A549 treated with GW870086 at 1 μM for 4 hours (cell line): ENCODE measurements around the gene EPGN. TPM values are rescaled to one million over a fixed set of nuclear protein-coding genes. Genes with fewer than 3 reads are reported as not detected.

Experiments
- total RNA-seq: library from RNA; stranded (reverse); fragments of 200-300 nt; extraction: Qiagen RNA extraction; gene quantifications from 5 replicates; pipeline ENCODE4 v1.2.3, GENCODE V29; 2022; ENCODE audit warnings: low read depth

The EPGN gene, protein sequence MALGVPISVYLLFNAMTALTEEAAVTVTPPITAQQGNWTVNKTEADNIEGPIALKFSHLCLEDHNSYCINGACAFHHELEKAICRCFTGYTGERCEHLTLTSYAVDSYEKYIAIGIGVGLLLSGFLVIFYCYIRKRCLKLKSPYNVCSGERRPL
- total RNA-seq: not detected in 5 replicates

DNA sequence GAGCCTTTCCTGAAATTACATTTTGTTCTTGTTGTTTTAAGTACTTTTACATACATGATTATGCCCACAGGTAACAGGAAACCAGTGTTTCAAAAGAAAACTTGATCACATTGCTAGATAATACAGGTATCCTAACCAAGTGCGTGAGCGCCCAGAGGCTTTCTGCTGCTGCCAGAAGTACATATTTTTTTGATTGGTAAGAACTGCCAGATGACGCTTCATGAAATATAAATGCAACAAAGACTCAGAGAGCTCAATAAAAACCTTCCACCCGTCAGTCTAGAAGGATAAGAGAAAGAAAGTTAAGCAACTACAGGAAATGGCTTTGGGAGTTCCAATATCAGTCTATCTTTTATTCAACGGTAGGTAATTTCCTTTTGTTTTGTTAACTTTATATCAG is at the start of gene EPGN:
Gene EPGN, plus strand, starts transcription at position 256 of the 400 bp plus-strand sequence. Its CDS starts 64 bp downstream, at position 320.

DNA sequence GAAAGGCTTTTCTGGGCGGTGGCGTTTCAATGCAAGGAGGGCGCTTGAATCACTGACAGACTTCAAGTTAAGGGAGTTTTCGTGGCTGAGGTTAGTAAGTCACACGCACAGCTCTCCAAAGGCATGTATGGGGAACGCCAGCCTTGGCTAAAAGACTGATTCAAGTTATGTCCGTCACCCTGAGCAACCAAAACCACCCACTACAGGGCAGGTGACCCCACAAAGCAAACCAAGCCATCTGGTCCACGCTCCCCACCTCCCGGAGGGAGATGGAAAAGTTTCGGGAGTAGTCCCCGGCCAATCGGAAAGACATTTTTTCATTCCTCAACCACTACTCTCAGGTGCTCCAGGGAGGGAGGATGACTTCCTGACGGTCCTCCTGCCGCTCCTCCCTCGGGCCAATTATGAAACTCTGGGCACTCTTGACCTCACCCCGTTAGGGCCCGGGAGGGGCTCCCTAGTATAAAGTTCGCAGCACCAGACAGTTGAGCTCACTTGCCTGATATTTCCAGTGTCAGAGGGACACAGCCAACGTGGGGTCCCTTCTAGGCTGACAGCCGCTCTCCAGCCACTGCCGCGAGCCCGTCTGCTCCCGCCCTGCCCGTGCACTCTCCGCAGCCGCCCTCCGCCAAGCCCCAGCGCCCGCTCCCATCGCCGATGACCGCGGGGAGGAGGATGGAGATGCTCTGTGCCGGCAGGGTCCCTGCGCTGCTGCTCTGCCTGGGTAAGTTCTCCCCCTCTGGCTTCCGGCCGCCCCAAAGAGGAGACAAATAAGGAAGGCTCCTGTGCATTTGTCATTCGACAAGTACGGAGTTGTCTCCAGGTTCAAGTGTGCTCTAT is 56.6 kb downstream of the EPGN start, which contains the start of gene EREG:
Gene EREG, plus strand, starts transcription at position 494 of the 840 bp plus-strand sequence. Its CDS starts 164 bp downstream, at position 658.

Other genes with a start within 250 kb of the EPGN start
- 13.6 to 20.4 TPM (median 16.7 TPM) in 5 replicates for gene CXCL2, start 209.3 kb upstream of the EPGN start, total RNA-seq
- gene MTHFD2L, start 150.4 kb upstream of the EPGN start, total RNA-seq: 10.1 to 10.6 TPM (median 10.2 TPM) in 5 replicates
- gene EREG, start 56.7 kb downstream of the EPGN start, total RNA-seq: 14.3 to 28.3 TPM (median 21.8 TPM) in 5 replicates
- 38.9 to 48.1 TPM (median 43.8 TPM) in 5 replicates for gene AREG, start 136.7 kb downstream of the EPGN start, total RNA-seq